HepG2 (cell line): Measurements from ENCODE around the gene PTCRA. TPM values are rescaled to one million over a fixed set of nuclear protein-coding genes. Genes with fewer than 3 reads are reported as not detected.
A peak's percentile ranks its signal among the peaks of the same experiment; 100 is the strongest.

ENCODE experiments used
- ATAC-seq: fragments of 200-7000 bp; cut with Tn5 transposase; 3 replicates; pipeline ENCODE4 v1.9.1; 2020; ENCODE audit warnings: mild to moderate bottlenecking, moderate library complexity
- BruUV-seq: library from RNA; stranded (reverse); fragments of 400-500 nt; replicated peaks from 2 replicates; lab custom pipeline; 2021; lab: Mats Ljungman, UMichigan
- CTCF ChIA-PET: fragments of 300-600 bp; formaldehyde crosslinking; extraction: SDS; loops from one replicate; lab custom pipeline; 2021; ENCODE audit warnings: low total read pairs, inconsistent platforms, low intra/inter-chr PET ratio; lab: Yijun Ruan, JAX
- POLR2A ChIA-PET: fragments of 350-600 bp; sonication (Branson Sonifier 250); formaldehyde crosslinking; loops from one replicate; lab custom pipeline; 2020; ENCODE audit warnings: antibody characterized with exemption, inconsistent platforms; lab: Yijun Ruan, JAX
- DNase-seq: peaks from one replicate; pipeline ENCODE4 v3.0.0-alpha.2; 2015; ENCODE audit warnings: low spot score
- FAIRE-seq: peaks from 3 replicates; lab custom pipeline; 2011; peaks lifted over from hg19 to GRCh38; lab: Jason Lieb, UNC
- H2AFZ ChIP-seq: one replicate; pipeline ENCODE4 v1.6.1; 2011; ENCODE audit warnings: low read length, inconsistent platforms
- H3K27ac ChIP-seq: fragments of 300-600 bp; 3 replicates; pipeline ENCODE4 v1.8.0; 2011; ENCODE audit warnings: mixed run types, mild to moderate bottlenecking, mixed read lengths, low read length, inconsistent platforms; ENCODE audit not compliant: insufficient read depth; ENCODE audit errors: extremely low read length
- H3K27me3 ChIP-seq, 2 experiments: fragments of 200-600 bp in 1 of 2; 2 replicates in 1 of 2; 3 replicates in 1 of 2; pipeline versions ENCODE4 v1.6.0 to v1.8.0; 2011; ENCODE audit warnings: low read length in 2 of 2, mild to moderate bottlenecking in 2 of 2, moderate library complexity in 2 of 2, inconsistent platforms in 1 of 2; ENCODE audit not compliant: insufficient read depth in 2 of 2, control insufficient read depth in 1 of 2
- H3K36me3 ChIP-seq, 2 experiments: fragments of 200-600 bp in 1 of 2; replicated peaks in 1 of 2; 2 replicates in 1 of 2; 3 replicates in 1 of 2; pipeline versions ENCODE4 v1.5.1 to v1.8.0; 2011; ENCODE audit warnings: low read length in 2 of 2, inconsistent platforms in 1 of 2; ENCODE audit not compliant: insufficient read depth in 2 of 2, control insufficient read depth in 1 of 2
- H3K4me1 ChIP-seq: 2 replicates; pipeline ENCODE4 v1.5.1; 2012; ENCODE audit warnings: low read length, inconsistent platforms; ENCODE audit not compliant: insufficient read depth
- H3K4me2 ChIP-seq: 2 replicates; pipeline ENCODE4 v1.6.0; 2011; ENCODE audit warnings: low read depth, low read length, inconsistent platforms
- H3K4me3 ChIP-seq, 3 experiments: fragments of 200-600 bp in 1 of 3; sonication (generic), shearing (Covaris generic) in 1 of 3; replicated peaks in 1 of 3; 2 replicates each; pipeline ENCODE4 v1.5.1; 2011 to 2016; ENCODE audit warnings: low read length in 3 of 3, inconsistent platforms in 2 of 3, low read depth in 2 of 3, mild to moderate bottlenecking in 2 of 3, control low read depth in 1 of 3, mixed read lengths in 1 of 3; ENCODE audit not compliant: insufficient read depth in 1 of 3
- H3K79me2 ChIP-seq: one replicate; pipeline ENCODE4 v1.6.1; 2011; ENCODE audit warnings: low read length, inconsistent platforms; ENCODE audit not compliant: insufficient read depth
- H3K9ac ChIP-seq: 2 replicates; pipeline ENCODE4 v1.6.0; 2011; ENCODE audit warnings: mild to moderate bottlenecking, low read depth, low read length, inconsistent platforms; ENCODE audit not compliant: insufficient read depth
- H3K9me3 ChIP-seq: 2 replicates; pipeline ENCODE4 v1.5.1; 2012; ENCODE audit warnings: mild to moderate bottlenecking, low read length
- H4K20me1 ChIP-seq: 2 replicates; pipeline ENCODE4 v1.6.0; 2011; ENCODE audit warnings: inconsistent platforms, mild to moderate bottlenecking, low read length, moderate library complexity; ENCODE audit not compliant: insufficient read depth
- CTCF ChIP-seq: sonication (generic); formaldehyde crosslinking; IDR thresholded peaks from 2 replicates; pipeline ENCODE4 v1.5.0; 2020; ENCODE audit warnings: mild to moderate bottlenecking, missing genetic modification reagents, moderate library complexity
- GTF3A ChIP-seq: sonication (generic); formaldehyde crosslinking; conservative IDR thresholded peaks from 2 replicates; pipeline ENCODE4 v1.4.0; 2020; ENCODE audit warnings: mild to moderate bottlenecking, missing genetic modification reagents
- HES4 ChIP-seq: sonication (generic); formaldehyde crosslinking; IDR thresholded peaks from 2 replicates; pipeline ENCODE4 v1.9.0; 2021; ENCODE audit warnings: mild to moderate bottlenecking, missing genetic modification reagents, borderline replicate concordance
- RAD21 ChIP-seq: fragments of 450-650 bp; formaldehyde crosslinking; IDR thresholded peaks from 2 replicates; pipeline ENCODE4 v1.5.0; 2020; ENCODE audit warnings: mild to moderate bottlenecking
- SAP130 ChIP-seq: IDR thresholded peaks from 2 replicates; pipeline ENCODE4 v1.6.1; 2016; ENCODE audit warnings: low read depth
- SMC3 ChIP-seq: IDR thresholded peaks from 2 replicates; pipeline ENCODE4 v1.6.1; 2011; ENCODE audit warnings: low read length, improper control_type of control experiment
- SP5 ChIP-seq: IDR thresholded peaks from 2 replicates; pipeline ENCODE4 v1.6.1; 2016; ENCODE audit warnings: low read depth, borderline replicate concordance
- STAG1 ChIP-seq: sonication (generic); formaldehyde crosslinking; IDR thresholded peaks from 2 replicates; pipeline ENCODE4 v1.4.0; 2020; ENCODE audit warnings: missing genetic modification reagents
- TIGD3 ChIP-seq: sonication (generic); formaldehyde crosslinking; IDR thresholded peaks from 2 replicates; pipeline ENCODE4 v1.5.1; 2020; ENCODE audit warnings: mild to moderate bottlenecking, missing genetic modification reagents, borderline replicate concordance
- ZFX ChIP-seq: sonication (generic); formaldehyde crosslinking; IDR thresholded peaks from 2 replicates; pipeline ENCODE4 v1.4.0; 2020; ENCODE audit warnings: mild to moderate bottlenecking, low read depth, missing genetic modification reagents, moderate library complexity
- ZNF180 ChIP-seq: sonication (generic); formaldehyde crosslinking; IDR thresholded peaks from 2 replicates; pipeline ENCODE4 v1.4.0; 2020; ENCODE audit warnings: low read depth, missing genetic modification reagents, borderline replicate concordance
- ZNF24 ChIP-seq: fragments of 450-650 bp; IDR thresholded peaks from 2 replicates; pipeline ENCODE4 v1.6.1; 2017; ENCODE audit warnings: antibody characterized with exemption, mild to moderate bottlenecking
- ZNF547 ChIP-seq: sonication (generic); formaldehyde crosslinking; IDR thresholded peaks from 2 replicates; pipeline ENCODE4 v1.5.1; 2020; ENCODE audit warnings: mild to moderate bottlenecking, missing genetic modification reagents
- ZNF788 ChIP-seq: sonication (generic); formaldehyde crosslinking; IDR thresholded peaks from 2 replicates; pipeline ENCODE4 v1.5.0; 2020; ENCODE audit warnings: mild to moderate bottlenecking, missing genetic modification reagents, borderline replicate concordance
- WGBS: methylation state at CpG from one replicate; pipeline ENCODE4 v1.1.6; 2017; ENCODE audit warnings: low lambda C conversion rate; 5-methylcytosine and 5-hydroxymethylcytosine counted together
- in situ Hi-C: cut with HindIII; loops from 2 replicates; pipeline ENCODE4 v1.10.0; 2017; ENCODE audit warnings: low pct_unique_long_range_greater_than_20kb; ENCODE audit not compliant: extremely low pct_ligation_motif_present
- intact Hi-C: fragments of 100-400 bp; cut with micrococcal nuclease; formaldehyde crosslinking; loops from one replicate; pipeline ENCODE4 v1.10.0; 2022; ENCODE audit not compliant: unreplicated experiment
- polyA plus RNA-seq, 8 experiments: library from polyadenylated mRNA; depleted of rRNA in 3 of 8; stranded (reverse) in 7 of 8; unstranded in 1 of 8; fragments of >200 nt; fragmentation: Illumina TruSeq in 4 of 8; extraction: Trizol in 4 of 8; gene quantifications; 2 replicates each; pipeline versions ENCODE4 v1.2.1 to v1.2.3, GENCODE V29; 2011 to 2016; ENCODE audit warnings: low read depth in 4 of 8, missing spikeins in 1 of 8, mixed read lengths in 1 of 8; ENCODE audit not compliant: insufficient read depth in 1 of 8
- total RNA-seq, 5 experiments: library from RNA; depleted of rRNA; stranded (reverse); fragments of >200 nt; fragmentation: Illumina TruSeq; extraction: Trizol; gene quantifications; 2 replicates each; pipeline ENCODE4 v1.2.3, GENCODE V29; 2016; ENCODE audit warnings: low read depth in 1 of 5
- TF ChIP-seq, protein P1 (sequence below): sonication (generic); formaldehyde crosslinking; IDR thresholded peaks from 2 replicates; pipeline ENCODE4 v1.5.0; 2020; ENCODE audit warnings: missing genetic modification reagents
- TF ChIP-seq, protein P2 (sequence below): sonication (generic); formaldehyde crosslinking; conservative IDR thresholded peaks from 2 replicates; pipeline ENCODE4 v1.8.0; 2022; ENCODE audit warnings: mild to moderate bottlenecking, moderate library complexity, missing genetic modification reagents

The PTCRA gene
- total and polyA plus RNA-seq, 2 of the 13 experiments (the other 11 are each of a cell fraction or from before 2014, with no cell fraction given), result not detected

- Histone ChIP-seq H3K27me3 (no peaks in the 10 kb centered on the region; a peak in 1 of 5 replicates), H3K4me1 (peaks cover 35% of the 10 kb centered on the region), H3K27ac (no peak overlapping the region), H4K20me1 (no peaks in the 10 kb centered on the region), H3K4me3 (no peak overlapping the region), H3K9ac (no peak overlapping the region), H3K36me3 (0 out of 5 replicates have a peak, but pooled peaks cover 0 to 1% of the 10 kb centered on the region in 2 experiments), H3K4me2 (no peak overlapping the region), H3K79me2 (no peaks in the 10 kb centered on the region), H2AFZ (no peak overlapping the region), H3K9me3 (no peaks in the 10 kb centered on the region)
- in situ Hi-C loops (no loop called here), intact Hi-C loops (loop anchor here (5.0 kb wide), 1 partner anchor 48 kb away; the partner anchor contains the start of genes KLHDC3 and MEA1)
- POLR2A ChIA-PET, result interaction anchor here (1.7 to 3.2 kb wide), 4 partner anchors 15 to 96 kb away, joined by 4 to 25 read pairs (median 10); partner anchors contain the start of genes PEX6, PPP2R5D and RRP36
- FAIRE-seq, result peak; percentile 81
- BruUV-seq, result no TSS peak
- 69% methylated on average over 6 of the region's 9 CpGs for WGBS
- ATAC-seq, result peak; percentile 44
- CTCF ChIA-PET, result interaction anchor here (1.0 kb wide), 1 partner anchor 180 kb away, joined by 3 read pairs; no protein-coding TSS in a partner anchor
- peak; percentile 76 for DNase-seq
- TF ChIP-seq, protein P1, sequence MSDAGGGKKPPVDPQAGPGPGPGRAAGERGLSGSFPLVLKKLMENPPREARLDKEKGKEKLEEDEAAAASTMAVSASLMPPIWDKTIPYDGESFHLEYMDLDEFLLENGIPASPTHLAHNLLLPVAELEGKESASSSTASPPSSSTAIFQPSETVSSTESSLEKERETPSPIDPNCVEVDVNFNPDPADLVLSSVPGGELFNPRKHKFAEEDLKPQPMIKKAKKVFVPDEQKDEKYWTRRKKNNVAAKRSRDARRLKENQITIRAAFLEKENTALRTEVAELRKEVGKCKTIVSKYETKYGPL (CRISPR knock-in tag), result no peak
- no peak for TF ChIP-seq TIGD3 (CRISPR knock-in tag)
- TF ChIP-seq, protein P2, sequence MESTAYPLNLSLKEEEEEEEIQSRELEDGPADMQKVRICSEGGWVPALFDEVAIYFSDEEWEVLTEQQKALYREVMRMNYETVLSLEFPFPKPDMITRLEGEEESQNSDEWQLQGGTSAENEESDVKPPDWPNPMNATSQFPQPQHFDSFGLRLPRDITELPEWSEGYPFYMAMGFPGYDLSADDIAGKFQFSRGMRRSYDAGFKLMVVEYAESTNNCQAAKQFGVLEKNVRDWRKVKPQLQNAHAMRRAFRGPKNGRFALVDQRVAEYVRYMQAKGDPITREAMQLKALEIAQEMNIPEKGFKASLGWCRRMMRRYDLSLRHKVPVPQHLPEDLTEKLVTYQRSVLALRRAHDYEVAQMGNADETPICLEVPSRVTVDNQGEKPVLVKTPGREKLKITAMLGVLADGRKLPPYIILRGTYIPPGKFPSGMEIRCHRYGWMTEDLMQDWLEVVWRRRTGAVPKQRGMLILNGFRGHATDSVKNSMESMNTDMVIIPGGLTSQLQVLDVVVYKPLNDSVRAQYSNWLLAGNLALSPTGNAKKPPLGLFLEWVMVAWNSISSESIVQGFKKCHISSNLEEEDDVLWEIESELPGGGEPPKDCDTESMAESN, result 0 out of 2 replicates have a peak, but pooled peaks have one; percentile 28
- TF ChIP-seq STAG1, result peak; percentile 77
- peak; percentile 73 for TF ChIP-seq SMC3
- TF ChIP-seq RAD21, result peak; percentile 62
- TF ChIP-seq HES4, result 0 out of 2 replicates have a peak, but pooled peaks have one; percentile 38
- peak; percentile 72 for TF ChIP-seq CTCF
- no peak for TF ChIP-seq ZNF24
- 0 out of 2 replicates have a peak, but pooled peaks have one; percentile 31 for TF ChIP-seq ZNF547 (CRISPR knock-in tag)
- 0 out of 2 replicates have a peak, but pooled peaks have one; percentile 33 for TF ChIP-seq ZNF788 (CRISPR knock-in tag)
- 0 out of 2 replicates have a peak, but pooled peaks have one; percentile 35 for TF ChIP-seq SAP130
- peak; percentile 64 for TF ChIP-seq ZFX (CRISPR knock-in tag)
- TF ChIP-seq GTF3A (CRISPR knock-in tag), result 0 out of 2 replicates have a peak, but pooled peaks have one; percentile 39
- peak; percentile 38; the same call in 1 of the 2 replicates for TF ChIP-seq SP5 (CRISPR knock-in tag)
- no peak for TF ChIP-seq ZNF180 (CRISPR knock-in tag)
Observed at GRCh38 chr6:42963855-42964605, 48.2 kb downstream of the PTCRA start.
